Endodermal cell (in vitro differentiated cells): Measurements from ENCODE around the gene NEUROG3. TPM values are rescaled to one million over a fixed set of nuclear protein-coding genes. Genes with fewer than 3 reads are reported as not detected.

Experiments used
- DNase-seq: peaks from one replicate; pipeline ENCODE4 v3.0.0-alpha.2; 2017
- H3K27ac ChIP-seq: 2 replicates; pipeline ENCODE4 v1.5.1; 2013; ENCODE audit warnings: mild to moderate bottlenecking, low read depth, low read length, moderate library complexity
- H3K27me3 ChIP-seq: 2 replicates; pipeline ENCODE4 v1.6.1; 2013; ENCODE audit warnings: mild to moderate bottlenecking, low read length, moderate library complexity; ENCODE audit not compliant: insufficient read depth, control insufficient read depth, poor library complexity, severe bottlenecking
- H3K36me3 ChIP-seq: 2 replicates; pipeline ENCODE4 v1.7.0; 2013; ENCODE audit warnings: mild to moderate bottlenecking, low read length, moderate library complexity; ENCODE audit not compliant: control insufficient read depth, insufficient read depth
- H3K4me1 ChIP-seq: one replicate; pipeline ENCODE4 v1.7.0; 2013; ENCODE audit warnings: low read length; ENCODE audit not compliant: control insufficient read depth, insufficient read depth
- H3K4me3 ChIP-seq: 2 replicates; pipeline ENCODE4 v1.5.1; 2013; ENCODE audit warnings: mild to moderate bottlenecking, low read length, moderate library complexity
- H3K9ac ChIP-seq: 2 replicates; pipeline ENCODE4 v1.6.1; 2013; ENCODE audit warnings: mild to moderate bottlenecking, low read length, moderate library complexity; ENCODE audit not compliant: poor library complexity, severe bottlenecking; ENCODE audit errors: extremely low read depth
- H3K9me3 ChIP-seq: 2 replicates; pipeline ENCODE4 v1.6.1; 2013; ENCODE audit warnings: mild to moderate bottlenecking, low read length, moderate library complexity; ENCODE audit not compliant: control insufficient read depth
- H3K27ac Mint-ChIP-seq: 2 replicates; pipeline ENCODE4 v1.8.0; 2020; ENCODE audit warnings: mixed read lengths
- H3K27me3 Mint-ChIP-seq: 2 replicates; pipeline ENCODE4 v1.8.0; 2021; ENCODE audit warnings: mild to moderate bottlenecking, mixed read lengths; ENCODE audit not compliant: insufficient read depth
- H3K36me3 Mint-ChIP-seq: 2 replicates; pipeline ENCODE4 v1.8.0; 2020; ENCODE audit warnings: low read depth, mixed read lengths
- H3K4me1 Mint-ChIP-seq: 2 replicates; pipeline ENCODE4 v1.8.0; 2020; ENCODE audit warnings: mixed read lengths
- H3K4me3 Mint-ChIP-seq: 2 replicates; pipeline ENCODE4 v1.8.0; 2020; ENCODE audit warnings: mild to moderate bottlenecking, moderate library complexity, mixed read lengths
- H3K9me3 Mint-ChIP-seq: 2 replicates; pipeline ENCODE4 v1.8.0; 2020; ENCODE audit warnings: mild to moderate bottlenecking, mixed read lengths
- WGBS, 2 experiments: methylation state at CpG; one replicate each; pipeline versions ENCODE4 v1.1.5 to v1.1.7; 2013; ENCODE audit warnings: missing lambda C conversion rate in 2 of 2, mixed read lengths in 1 of 2; ENCODE audit not compliant: insufficient coverage in 1 of 2, insufficient read length in 1 of 2; 5-methylcytosine and 5-hydroxymethylcytosine counted together
- total RNA-seq, 2 donors: library from RNA; stranded (reverse); fragmentation: NEBNext Ultra II Directional in 1 of 2; extraction: Animal tissue kit (Norgen Biotek cat#: 25700) in 1 of 2; gene quantifications; 2 replicates in 1 of 2; 3 replicates in 1 of 2; pipeline ENCODE4 v1.2.1, GENCODE V29; 2021
- TF ChIP-seq, protein P1 (sequence below): fragments of 200-600 bp; sonication (generic); conservative IDR thresholded peaks from 2 replicates; pipeline ENCODE4 v1.5.0; 2021; ENCODE audit warnings: antibody characterized with exemption, mild to moderate bottlenecking

The NEUROG3 gene
- total RNA-seq, 2 donors from 2014 or later = not detected

DNA sequence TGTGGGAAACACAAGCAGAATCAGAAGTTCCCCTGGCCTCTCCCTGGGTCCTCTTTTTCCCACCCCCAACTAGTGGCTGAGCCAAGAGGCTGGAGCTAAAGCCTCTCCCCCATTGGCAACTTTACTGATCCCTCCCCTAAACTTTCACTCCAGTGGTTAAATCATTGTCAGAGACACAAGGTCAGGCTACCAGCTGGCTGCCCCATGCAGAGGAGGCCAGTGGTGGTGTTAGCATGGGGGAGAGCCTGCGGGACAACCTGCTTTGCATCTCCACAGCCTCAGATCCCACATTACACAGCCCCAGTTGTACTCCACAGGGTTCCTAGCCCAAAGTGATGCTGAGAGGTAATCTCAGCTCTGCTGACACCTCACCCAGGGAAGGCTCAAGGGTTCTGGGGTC, 21.0 kb downstream of the NEUROG3 start:
- no peaks in the 10 kb centered on the region for H3K36me3 Mint-ChIP-seq
- peaks cover 12% of the 10 kb centered on the region for H3K27me3 ChIP-seq

DNA sequence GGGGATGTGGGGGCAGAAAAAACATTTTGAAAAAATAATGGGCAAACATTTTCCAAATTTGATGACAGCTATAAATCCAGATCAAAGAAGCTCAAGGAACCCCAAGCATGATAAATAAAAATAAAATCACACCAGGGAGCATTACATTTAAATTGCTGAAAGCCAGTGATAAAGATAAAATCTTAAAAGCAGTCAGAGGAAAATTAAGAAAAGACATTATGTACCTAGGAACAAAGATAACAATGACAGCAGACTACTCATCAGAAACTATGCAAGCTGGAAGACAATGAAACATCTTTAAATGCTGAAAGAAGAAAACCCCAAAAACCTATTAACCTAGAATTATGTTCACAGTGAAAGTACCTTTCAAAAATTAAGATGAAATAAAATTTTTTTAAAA, 23.3 kb downstream of the NEUROG3 start:
- H3K27me3 Mint-ChIP-seq = peaks cover 60% of the 10 kb centered on the region
- H3K4me1 Mint-ChIP-seq = no peaks in the 10 kb centered on the region
- H3K9me3 Mint-ChIP-seq = peaks cover 38% of the 10 kb centered on the region
- H3K4me1 ChIP-seq = no peaks in the 10 kb centered on the region
- H3K36me3 Mint-ChIP-seq = no peaks in the 10 kb centered on the region
- no peak for DNase-seq
- no peak overlapping the region for H3K4me3 Mint-ChIP-seq
- no peak overlapping the region for H3K9ac ChIP-seq
- H3K27me3 ChIP-seq = peaks cover 12% of the 10 kb centered on the region
- H3K4me3 ChIP-seq = no peak overlapping the region
- H3K27ac ChIP-seq = no peak overlapping the region
- TF ChIP-seq, protein P1, sequence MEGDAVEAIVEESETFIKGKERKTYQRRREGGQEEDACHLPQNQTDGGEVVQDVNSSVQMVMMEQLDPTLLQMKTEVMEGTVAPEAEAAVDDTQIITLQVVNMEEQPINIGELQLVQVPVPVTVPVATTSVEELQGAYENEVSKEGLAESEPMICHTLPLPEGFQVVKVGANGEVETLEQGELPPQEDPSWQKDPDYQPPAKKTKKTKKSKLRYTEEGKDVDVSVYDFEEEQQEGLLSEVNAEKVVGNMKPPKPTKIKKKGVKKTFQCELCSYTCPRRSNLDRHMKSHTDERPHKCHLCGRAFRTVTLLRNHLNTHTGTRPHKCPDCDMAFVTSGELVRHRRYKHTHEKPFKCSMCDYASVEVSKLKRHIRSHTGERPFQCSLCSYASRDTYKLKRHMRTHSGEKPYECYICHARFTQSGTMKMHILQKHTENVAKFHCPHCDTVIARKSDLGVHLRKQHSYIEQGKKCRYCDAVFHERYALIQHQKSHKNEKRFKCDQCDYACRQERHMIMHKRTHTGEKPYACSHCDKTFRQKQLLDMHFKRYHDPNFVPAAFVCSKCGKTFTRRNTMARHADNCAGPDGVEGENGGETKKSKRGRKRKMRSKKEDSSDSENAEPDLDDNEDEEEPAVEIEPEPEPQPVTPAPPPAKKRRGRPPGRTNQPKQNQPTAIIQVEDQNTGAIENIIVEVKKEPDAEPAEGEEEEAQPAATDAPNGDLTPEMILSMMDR = no peak
- H3K36me3 ChIP-seq = no peaks in the 10 kb centered on the region
- peaks cover 35% of the 10 kb centered on the region for H3K9me3 ChIP-seq
- no peak overlapping the region for H3K27ac Mint-ChIP-seq

More for the DNA sequence above, 21.0 kb downstream of the NEUROG3 start:
- TF ChIP-seq, protein P1 = no peak
- Mint-ChIP-seq H3K27me3 (peaks cover 65% of the 10 kb centered on the region), H3K4me1 (no peaks in the 10 kb centered on the region), H3K9me3 (peaks cover 35% of the 10 kb centered on the region), H3K4me3 (no peak overlapping the region), H3K27ac (no peak overlapping the region)
- no peak overlapping the region for H3K27ac ChIP-seq
- H3K4me1 ChIP-seq = no peaks in the 10 kb centered on the region
- H3K4me3 ChIP-seq = no peak overlapping the region
- H3K9ac ChIP-seq = no peak overlapping the region
- no peak for DNase-seq
- WGBS, 2 experiments = 36 to 40% methylated on average over 1 of the region's 1 CpG
- H3K36me3 ChIP-seq = no peaks in the 10 kb centered on the region
- H3K9me3 ChIP-seq = peaks cover 33% of the 10 kb centered on the region

DNA sequence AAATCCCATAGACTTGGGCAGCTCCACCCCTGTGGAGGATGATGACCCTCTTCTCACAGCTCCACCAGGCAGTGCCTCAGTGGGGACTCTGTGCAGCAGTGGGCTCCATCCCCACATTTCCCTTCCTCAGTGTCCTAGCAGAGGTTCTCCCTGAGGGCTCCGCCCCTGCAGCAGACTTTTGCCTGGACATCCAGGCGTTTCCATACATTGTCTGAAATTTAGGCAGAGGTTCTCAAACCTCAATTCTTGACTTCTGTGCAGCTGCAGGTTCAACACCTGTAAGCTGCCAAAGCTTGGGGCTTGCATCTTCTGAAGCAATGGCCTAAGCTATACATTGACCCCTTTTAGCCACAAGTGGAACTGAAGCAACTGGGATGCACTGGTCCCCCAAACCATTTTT, 31.8 kb downstream of the NEUROG3 start:
- H3K4me1 ChIP-seq = no peaks in the 10 kb centered on the region
- H3K4me3 Mint-ChIP-seq = no peak overlapping the region
- H3K4me3 ChIP-seq = no peak overlapping the region
- H3K9me3 Mint-ChIP-seq = peaks cover 48% of the 10 kb centered on the region
- H3K36me3 ChIP-seq = no peaks in the 10 kb centered on the region
- H3K27ac Mint-ChIP-seq = no peak overlapping the region
- TF ChIP-seq, protein P1 = no peak
- H3K36me3 Mint-ChIP-seq = no peaks in the 10 kb centered on the region
- no peaks in the 10 kb centered on the region for H3K27me3 ChIP-seq
- 76 to 85% methylated on average over 2 of the region's 2 CpGs for WGBS, 2 experiments
- H3K4me1 Mint-ChIP-seq = no peaks in the 10 kb centered on the region
- peaks cover 16% of the 10 kb centered on the region for H3K9me3 ChIP-seq
- DNase-seq = no peak
- no peak overlapping the region for H3K9ac ChIP-seq
- peaks cover 53% of the 10 kb centered on the region for H3K27me3 Mint-ChIP-seq
- H3K27ac ChIP-seq = no peak overlapping the region
